ENCODE data around the gene HNRNPAB.
A peak's percentile ranks its signal among the peaks of the same experiment; 100 is the strongest.

Gene HNRNPAB

GRCh38 chr5:178204182-178204934 is at the start of gene HNRNPAB:
Gene HNRNPAB, plus strand, starts transcription at chr5:178204533. Its CDS starts 305 bp downstream, at chr5:178204838.
- DNase-seq (ENCODE audit: low read depth), result peak; percentile 96

- DNase-seq (ENCODE audit: low read depth), result no peak
Measured at GRCh38 chr5:178155065-178155464, 49.3 kb upstream of the HNRNPAB start.

GRCh38 chr5:178160176-178160575 is 44.2 kb upstream of the HNRNPAB start:
- no peak for DNase-seq (ENCODE audit: low read depth)

GRCh38 chr5:178162481-178162880 is 41.9 kb upstream of the HNRNPAB start:
- no peak for DNase-seq (ENCODE audit: low read depth)

GRCh38 chr5:178163772-178164735 is 40.3 kb upstream of the HNRNPAB start:
- peak; percentile 33 for DNase-seq (ENCODE audit: low read depth)

GRCh38 chr5:178165581-178165980 is 38.8 kb upstream of the HNRNPAB start:
- no peak for DNase-seq (ENCODE audit: low read depth)

GRCh38 chr5:178170455-178170854 is 33.9 kb upstream of the HNRNPAB start:
- DNase-seq (ENCODE audit: low read depth), result no peak

GRCh38 chr5:178174456-178174855 is 29.9 kb upstream of the HNRNPAB start:
- no peak for DNase-seq (ENCODE audit: low read depth)

- no peak for DNase-seq (ENCODE audit: low read depth)
Measured at GRCh38 chr5:178176791-178177190, 27.5 kb upstream of the HNRNPAB start.

GRCh38 chr5:178177569-178177968 is 26.8 kb upstream of the HNRNPAB start:
- no peak for DNase-seq (ENCODE audit: low read depth)

- DNase-seq (ENCODE audit: low read depth), result no peak
Measured at GRCh38 chr5:178180141-178180863, 24.0 kb upstream of the HNRNPAB start.

- no peak for DNase-seq (ENCODE audit: low read depth)
Measured at GRCh38 chr5:178182158-178182876, 22.0 kb upstream of the HNRNPAB start.

GRCh38 chr5:178186427-178186826 is 17.9 kb upstream of the HNRNPAB start:
- peak; percentile 0 for DNase-seq (ENCODE audit: low read depth)

GRCh38 chr5:178187014-178187413 is 17.3 kb upstream of the HNRNPAB start, which contains the start of gene GMCL2:
Gene GMCL2, minus strand, starts transcription at chr5:178187371. Its CDS starts 72 bp downstream, at chr5:178187299.
- DNase-seq (ENCODE audit: low read depth), result no peak

- no peak for DNase-seq (ENCODE audit: low read depth)
Measured at GRCh38 chr5:178189433-178189832, 14.9 kb upstream of the HNRNPAB start.

GRCh38 chr5:178191661-178192060 is 12.7 kb upstream of the HNRNPAB start:
- DNase-seq (ENCODE audit: low read depth), result no peak

GRCh38 chr5:178192244-178192643 is 12.1 kb upstream of the HNRNPAB start:
- DNase-seq (ENCODE audit: low read depth), result no peak

- DNase-seq (ENCODE audit: low read depth), result no peak
Measured at GRCh38 chr5:178192787-178193186, 11.5 kb upstream of the HNRNPAB start.

GRCh38 chr5:178193251-178193809 is 11.0 kb upstream of the HNRNPAB start:
- no peak for DNase-seq (ENCODE audit: low read depth)

GRCh38 chr5:178194026-178194425 is 10.3 kb upstream of the HNRNPAB start:
- no peak for DNase-seq (ENCODE audit: low read depth)

GRCh38 chr5:178196281-178196812 is 8.0 kb upstream of the HNRNPAB start:
- DNase-seq (ENCODE audit: low read depth), result no peak

Measured in fibroblast of gingiva (primary cell).